ENCODE data around the gene PDE10A. TPM values are rescaled to one million over a fixed set of nuclear protein-coding genes. Genes with fewer than 3 reads are reported as not detected.
"Not testable (repeated sequence)": the region's sequence is repeated elsewhere in the genome, so short reads cannot be mapped to it uniquely, and the experiment has no call there.

PDE10A gene
- polyA plus RNA-seq, 10 donors, result 6.5 to 12.8 (median 9.6) TPM

GRCh38 chr6:165627366-165627765 is 35.7 kb downstream of the PDE10A start:
- no peak for DNase-seq

DNA sequence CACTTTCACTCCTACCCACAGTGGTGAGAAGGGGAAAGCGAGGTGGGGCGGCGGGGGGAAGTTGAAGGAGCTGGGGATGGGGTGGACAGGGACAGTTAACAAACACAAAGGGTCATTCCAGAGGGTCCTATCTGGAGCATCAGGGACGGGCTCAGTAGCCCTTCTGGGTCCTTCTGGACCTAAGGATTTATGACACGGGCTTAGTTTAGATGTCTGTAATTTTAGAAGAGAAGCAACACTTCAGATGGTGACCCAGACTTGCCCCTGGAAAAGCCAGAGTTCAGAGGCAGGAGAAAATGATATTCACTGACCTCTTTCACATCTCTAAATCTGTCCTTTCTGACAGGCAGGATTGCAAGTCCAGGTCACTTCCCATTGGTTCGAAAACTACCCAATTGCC is 36.3 kb downstream of the PDE10A start:
- DNase-seq, result no peak

DNA sequence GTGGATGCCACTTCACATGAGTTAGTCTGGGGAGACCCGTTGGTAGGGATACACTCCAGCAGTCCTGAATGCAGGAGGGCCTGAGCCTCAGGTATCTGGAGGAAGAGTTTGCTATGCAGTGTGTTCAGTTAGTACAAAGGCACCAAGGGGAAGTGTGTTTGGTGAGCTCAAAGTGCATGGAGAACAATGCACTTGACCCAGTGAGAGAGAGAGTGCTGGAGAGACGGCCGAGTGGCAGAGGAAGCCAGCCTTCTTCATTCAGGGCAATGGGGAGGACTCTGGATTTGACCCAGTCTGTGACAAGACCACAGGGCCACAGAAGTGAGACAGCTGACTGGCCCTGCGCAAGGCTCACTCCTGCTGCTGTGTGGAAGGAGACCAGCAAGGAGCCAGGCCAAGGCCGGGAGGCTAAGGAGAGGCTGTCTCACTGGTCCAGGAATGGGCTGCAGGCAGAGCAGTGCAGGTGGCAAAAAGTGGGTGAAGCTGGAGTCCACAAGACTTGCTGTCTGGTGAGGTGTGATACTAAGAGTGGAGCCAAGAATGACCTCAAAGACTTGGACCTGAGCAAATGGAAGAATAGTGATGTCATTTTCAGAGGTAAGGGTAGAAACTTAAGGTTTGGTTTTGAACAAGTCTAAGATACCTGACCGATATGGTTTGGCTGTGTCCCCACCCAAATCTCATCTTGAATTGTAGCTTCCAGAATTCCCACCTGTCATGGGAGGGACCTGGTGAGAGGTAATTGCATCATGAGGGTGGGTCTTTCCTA is 38.0 kb downstream of the PDE10A start:
- no peak for DNase-seq

DNA sequence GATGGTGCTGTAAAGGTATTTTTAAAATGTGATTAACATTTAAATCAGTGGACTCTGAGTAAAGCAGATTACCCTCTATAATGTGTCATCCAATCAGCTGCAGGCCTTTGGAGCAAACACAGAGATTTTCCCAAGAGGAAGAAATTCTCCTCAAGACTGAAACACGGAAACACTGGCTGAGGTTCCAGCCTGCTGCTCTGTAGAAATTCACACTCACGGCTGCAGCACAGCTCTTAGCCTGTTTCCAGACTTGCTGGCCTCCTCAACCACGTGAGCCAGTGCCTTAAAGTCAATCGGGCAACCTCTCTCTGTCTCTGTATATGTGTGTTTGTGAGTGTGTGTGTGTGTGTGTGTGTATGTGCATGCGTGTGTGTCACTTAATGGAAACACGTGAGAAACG is 41.1 kb downstream of the PDE10A start:
- peak in 1 of 3 donors; percentile 37 for DNase-seq

DNA sequence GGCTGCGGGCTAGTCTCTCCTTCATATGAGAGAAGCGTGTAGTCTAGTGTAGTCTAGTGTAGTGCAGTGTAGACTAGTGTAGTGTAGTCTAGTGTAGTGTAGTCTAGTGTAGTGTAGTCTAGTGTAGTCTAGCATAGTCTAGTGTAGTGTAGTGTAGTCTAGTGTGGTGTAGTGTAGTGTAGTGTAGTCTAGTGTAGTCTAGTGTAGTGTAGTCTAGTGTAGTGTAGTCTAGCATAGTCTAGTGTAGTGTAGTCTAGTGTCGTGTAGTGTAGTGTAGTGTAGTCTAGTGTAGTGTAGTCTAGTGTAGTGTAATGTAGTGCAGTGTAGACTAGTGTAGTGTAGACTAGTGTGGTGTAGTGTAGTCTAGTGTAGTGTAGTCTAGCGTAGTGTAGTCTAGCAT is 44.1 kb downstream of the PDE10A start:
- DNase-seq, result not testable (repeated sequence)

DNA sequence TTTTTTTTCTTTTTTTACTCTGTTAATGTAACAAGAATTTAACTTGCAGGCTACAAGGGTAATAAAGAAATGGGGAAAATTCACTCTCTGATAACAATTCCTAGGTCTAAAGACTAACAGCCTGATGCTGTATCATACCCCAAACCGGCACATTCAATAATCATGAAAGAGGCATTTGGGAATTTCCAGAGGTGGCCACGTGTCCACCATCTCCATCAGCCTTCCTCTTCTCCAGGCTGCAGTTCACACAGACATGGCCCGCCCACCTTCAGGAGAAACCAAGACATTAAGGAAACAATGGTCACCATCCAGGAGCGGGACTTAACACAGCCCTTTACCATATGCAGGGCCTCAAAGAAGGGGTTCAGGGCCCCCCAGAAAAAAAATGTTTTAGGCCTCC is 44.8 kb downstream of the PDE10A start:
- DNase-seq, result no peak

DNA sequence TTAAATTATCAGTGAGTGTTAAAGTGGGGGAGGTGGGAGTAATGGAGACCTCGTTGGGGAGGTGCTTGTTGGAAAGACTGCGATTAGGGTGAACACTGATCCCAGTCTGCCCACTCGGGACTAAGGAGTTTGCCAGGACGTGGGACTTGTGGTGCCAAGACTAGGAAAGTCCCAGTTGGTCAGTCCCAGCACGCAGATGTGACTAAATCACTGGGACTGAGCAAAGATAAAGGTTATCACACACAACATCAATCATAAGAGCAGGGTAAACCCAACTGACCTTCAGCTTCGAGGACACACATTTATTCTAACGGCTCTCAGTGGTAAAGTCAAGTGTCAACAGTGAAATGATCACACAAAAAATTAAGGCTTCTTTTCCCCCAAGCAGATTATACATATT is 45.5 kb downstream of the PDE10A start:
- no peak for DNase-seq

GRCh38 chr6:165616116-165616515 is 46.9 kb downstream of the PDE10A start:
- DNase-seq, result peak; percentile 43 to 83 (median 59)

- DNase-seq, result no peak
Measured at GRCh38 chr6:165615636-165616035, 47.4 kb downstream of the PDE10A start.

DNA sequence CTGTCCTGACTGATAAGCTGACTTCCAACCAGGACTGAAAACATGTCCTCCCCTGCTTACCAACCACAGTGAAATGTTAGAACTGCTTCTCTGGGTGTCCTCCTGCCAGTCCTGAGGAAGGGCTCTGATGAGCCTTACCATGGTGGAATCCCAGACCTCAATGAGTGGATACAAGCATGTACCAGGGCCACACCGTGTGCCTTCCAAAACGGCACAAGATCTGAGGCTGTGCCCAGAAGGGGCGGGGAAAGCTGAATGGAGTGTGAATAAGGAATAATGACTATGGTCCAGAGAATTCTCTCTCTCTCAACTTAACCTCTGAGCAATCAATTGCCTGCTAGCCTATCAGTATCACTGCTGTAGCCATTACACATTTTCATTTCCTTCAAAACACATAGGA is 51.7 kb downstream of the PDE10A start:
- DNase-seq, result no peak

DNA sequence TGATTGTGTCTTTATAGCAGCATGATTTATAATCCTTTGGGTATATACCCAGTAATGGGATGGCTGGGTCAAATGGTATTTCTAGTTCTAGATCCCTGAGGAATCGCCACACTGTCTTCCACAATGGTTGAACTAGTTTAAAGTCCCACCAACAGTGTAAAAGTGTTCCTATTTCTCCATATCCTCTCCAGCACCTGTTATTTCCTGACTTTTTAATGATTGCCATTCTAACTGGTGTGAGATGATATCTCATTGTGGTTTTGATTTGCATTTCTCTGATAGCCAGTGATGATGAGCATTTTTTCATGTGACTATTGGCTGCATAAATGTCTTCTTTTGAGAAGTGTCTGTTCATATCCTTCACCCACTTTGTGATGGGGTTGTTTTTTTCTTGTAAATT is 54.5 kb downstream of the PDE10A start:
- DNase-seq, result not testable (repeated sequence)

GRCh38 chr6:165606740-165607008 is 56.4 kb downstream of the PDE10A start:
- no peak for DNase-seq

GRCh38 chr6:165605901-165606739 is 56.9 kb downstream of the PDE10A start:
- DNase-seq, result no peak

DNA sequence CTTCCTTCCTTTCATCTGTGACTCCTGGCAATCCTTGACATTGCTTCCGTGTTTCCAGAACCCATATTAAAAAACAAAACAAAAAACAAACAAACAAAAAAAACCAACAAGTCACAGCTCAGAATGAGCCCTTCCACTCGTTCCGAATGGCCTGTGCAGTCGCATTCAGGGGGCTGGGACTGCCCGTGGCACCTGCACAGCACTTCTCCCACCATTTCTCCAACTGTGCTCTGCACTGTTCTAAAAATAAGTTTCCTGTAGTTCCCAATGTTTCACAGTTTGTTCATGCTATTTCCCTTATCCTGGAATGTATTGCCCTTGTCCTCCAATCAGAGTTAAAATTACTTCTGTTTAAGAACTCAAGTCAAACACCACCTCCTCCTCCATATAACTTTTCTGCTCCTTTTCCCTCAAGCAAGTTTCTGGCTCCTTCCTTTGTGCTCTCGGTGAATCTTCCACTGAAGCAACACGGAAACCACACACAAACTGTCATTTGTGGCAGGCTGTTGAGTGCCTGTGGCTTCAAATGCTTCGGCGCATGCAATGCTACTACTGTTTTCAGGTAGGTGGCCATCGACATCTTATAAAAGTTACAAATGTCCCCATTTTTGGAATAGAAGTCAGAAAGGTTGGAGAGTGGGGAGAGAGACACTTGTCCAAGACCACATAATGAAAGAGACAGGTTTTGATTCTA is 57.7 kb downstream of the PDE10A start:
- DNase-seq, result no peak

- DNase-seq, result no peak
Measured at GRCh38 chr6:165602291-165602690, 60.8 kb downstream of the PDE10A start.

DNA sequence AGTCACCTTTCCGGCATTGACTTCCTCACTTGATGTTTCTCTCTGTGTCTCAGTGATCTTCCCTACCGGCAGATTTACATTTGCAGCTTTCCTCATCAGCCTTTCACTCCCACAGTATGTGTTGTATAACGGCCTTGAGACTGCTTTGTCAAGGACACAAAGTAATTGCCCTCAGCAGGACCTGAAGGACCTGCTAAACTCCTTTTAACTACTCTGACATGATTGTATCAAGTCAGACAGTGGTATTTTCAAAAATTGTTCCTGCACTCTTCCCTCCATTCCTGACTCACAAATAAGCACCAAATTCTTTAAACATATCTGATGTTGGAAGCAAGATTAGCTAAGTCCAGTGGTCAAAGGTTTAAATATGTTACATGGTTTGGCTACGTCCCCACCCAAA is 62.4 kb downstream of the PDE10A start:
- DNase-seq, result no peak

- no peak for DNase-seq
Measured at GRCh38 chr6:165599596-165600487, 63.2 kb downstream of the PDE10A start.

GRCh38 chr6:165599121-165599520 is 63.9 kb downstream of the PDE10A start:
- DNase-seq, result no peak

- no peak for DNase-seq
Measured at GRCh38 chr6:165597821-165598220, 65.2 kb downstream of the PDE10A start.

- no peak for DNase-seq
Measured at GRCh38 chr6:165594584-165595333, 68.3 kb downstream of the PDE10A start.

DNA sequence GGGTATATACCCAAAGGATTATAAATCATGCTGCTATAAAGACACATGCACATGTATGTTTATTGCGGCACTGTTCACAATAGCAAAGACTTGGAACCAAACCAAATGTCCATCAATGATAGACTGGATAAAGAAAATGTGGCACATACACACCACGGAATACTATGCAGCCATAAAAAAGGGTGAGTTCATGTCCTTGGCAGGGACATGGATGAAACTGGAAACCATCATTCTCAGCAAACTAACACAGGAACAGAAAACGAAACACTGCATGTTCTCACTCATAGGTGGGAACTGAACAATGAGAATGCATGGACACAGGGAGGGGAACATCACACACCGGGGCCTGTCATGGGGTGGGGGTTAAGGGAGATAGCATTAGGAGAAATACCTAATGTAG is 70.1 kb downstream of the PDE10A start:
- DNase-seq, result not testable (repeated sequence)
